Muscle of back (tissue), 11 donors: Measurements from ENCODE around the gene NCKAP5. TPM values are rescaled to one million over a fixed set of nuclear protein-coding genes. Genes with fewer than 3 reads are reported as not detected.

ENCODE experiments used
- DNase-seq, 3 donors: peaks; one replicate each; pipeline versions ENCODE4 v3.0.0 to v3.0.0-alpha.2; 2013
- polyA plus RNA-seq, 10 donors: library from polyadenylated mRNA; unstranded; fragments of 120-200 nt; gene quantifications; one replicate each; pipeline ENCODE4 v1.2.1, GENCODE V29; 2013; ENCODE audit not compliant: insufficient read length in 10 of 10

The NCKAP5 gene
- polyA plus RNA-seq, 10 donors: 3.3 to 8.8 (median 6.7) TPM

GRCh38 chr2:133158024-133158423 is 410.2 kb downstream of the NCKAP5 start:
- no peak for DNase-seq

- DNase-seq: no peak
Observed at GRCh38 chr2:133157141-133157540, 411.1 kb downstream of the NCKAP5 start.

- no peak for DNase-seq
Observed at GRCh38 chr2:133152801-133153200, 415.5 kb downstream of the NCKAP5 start.

- DNase-seq: no peak
Observed at GRCh38 chr2:133148187-133148586, 420.1 kb downstream of the NCKAP5 start.

GRCh38 chr2:133146893-133147292 is 421.4 kb downstream of the NCKAP5 start:
- DNase-seq: peak in 1 of 3 donors; percentile 40

GRCh38 chr2:133143645-133144044 is 424.6 kb downstream of the NCKAP5 start:
- no peak for DNase-seq

GRCh38 chr2:133142087-133142486 is 426.2 kb downstream of the NCKAP5 start:
- DNase-seq: no peak

- DNase-seq: no peak
Observed at GRCh38 chr2:133140620-133141019, 427.6 kb downstream of the NCKAP5 start.

GRCh38 chr2:133139847-133140533 is 428.3 kb downstream of the NCKAP5 start:
- no peak for DNase-seq

- DNase-seq: no peak
Observed at GRCh38 chr2:133138693-133139092, 429.6 kb downstream of the NCKAP5 start.

- DNase-seq: no peak
Observed at GRCh38 chr2:133135035-133135654, 433.1 kb downstream of the NCKAP5 start.

GRCh38 chr2:133130548-133131246 is 437.6 kb downstream of the NCKAP5 start:
- no peak for DNase-seq

GRCh38 chr2:133124446-133124845 is 443.8 kb downstream of the NCKAP5 start:
- no peak for DNase-seq

- DNase-seq: no peak
Observed at GRCh38 chr2:133123904-133124303, 444.4 kb downstream of the NCKAP5 start.

- no peak for DNase-seq
Observed at GRCh38 chr2:133123393-133123792, 444.9 kb downstream of the NCKAP5 start.

- no peak for DNase-seq
Observed at GRCh38 chr2:133122529-133122928, 445.7 kb downstream of the NCKAP5 start.

GRCh38 chr2:133120310-133120709 is 448.0 kb downstream of the NCKAP5 start:
- no peak for DNase-seq

GRCh38 chr2:133110201-133110600 is 458.1 kb downstream of the NCKAP5 start:
- no peak for DNase-seq

- DNase-seq: peak in 1 of 3 donors; percentile 30
Observed at GRCh38 chr2:133109772-133110171, 458.5 kb downstream of the NCKAP5 start.

- DNase-seq: no peak
Observed at GRCh38 chr2:133107058-133107815, 461.0 kb downstream of the NCKAP5 start.

- DNase-seq: no peak
Observed at GRCh38 chr2:133104871-133105270, 463.4 kb downstream of the NCKAP5 start.

GRCh38 chr2:133098787-133099186 is 469.5 kb downstream of the NCKAP5 start:
- DNase-seq: peak in 1 of 3 donors; percentile 1
